ENCODE data around the gene PIK3C2G. TPM values are rescaled to one million over a fixed set of nuclear protein-coding genes. Genes with fewer than 3 reads are reported as not detected.

The PIK3C2G gene
- polyA plus RNA-seq, 1 experiment = not detected

- no peak for TF ChIP-seq CTCF (IDR thresholded peaks at IDR 0.05; ENCODE audit: low read depth, low read length)
- Histone ChIP-seq H3K27ac (ENCODE audit: low read depth, low read length) (no peak overlapping the region), H3K4me3 (ENCODE audit: low read depth, low read length) (no peak overlapping the region), H3K9me3 (ENCODE audit: control insufficient read depth, insufficient read depth, low read length) (no peaks in the 10 kb centered on the region), H3K27me3 (ENCODE audit: control insufficient read depth, insufficient read depth, low read length) (no peaks in the 10 kb centered on the region)
- ChIA-PET POLR2A (no interaction called here), CTCF (no interaction called here)
- DNase-seq (ENCODE audit: low read depth, low spot score) = no peak
Observed at GRCh38 chr12:18591473-18591872, 330.2 kb downstream of the PIK3C2G start.

- no peaks in the 10 kb centered on the region for H3K9me3 ChIP-seq (ENCODE audit: control insufficient read depth, insufficient read depth, low read length)
- no peak for TF ChIP-seq CTCF (IDR thresholded peaks at IDR 0.05; ENCODE audit: low read depth, low read length)
- no peak overlapping the region for H3K27ac ChIP-seq (ENCODE audit: low read depth, low read length)
- H3K27me3 ChIP-seq (ENCODE audit: control insufficient read depth, insufficient read depth, low read length) = no peaks in the 10 kb centered on the region
- POLR2A ChIA-PET = no interaction called here
- DNase-seq (ENCODE audit: low read depth, low spot score) = no peak
- CTCF ChIA-PET = no interaction called here
- no peak overlapping the region for H3K4me3 ChIP-seq (ENCODE audit: low read depth, low read length)
Observed at GRCh38 chr12:18595412-18595811, 334.1 kb downstream of the PIK3C2G start.

GRCh38 chr12:18601962-18602361, 340.6 kb downstream of the PIK3C2G start:
- Histone ChIP-seq H3K27ac (ENCODE audit: low read depth, low read length) (no peak overlapping the region), H3K9me3 (ENCODE audit: control insufficient read depth, insufficient read depth, low read length) (no peaks in the 10 kb centered on the region), H3K27me3 (ENCODE audit: control insufficient read depth, insufficient read depth, low read length) (no peaks in the 10 kb centered on the region), H3K4me3 (ENCODE audit: low read depth, low read length) (no peak overlapping the region)
- no peak for DNase-seq (ENCODE audit: low read depth, low spot score)
- POLR2A ChIA-PET = no interaction called here
- CTCF ChIA-PET = no interaction called here
- TF ChIP-seq CTCF (IDR thresholded peaks at IDR 0.05; ENCODE audit: low read depth, low read length) = no peak

GRCh38 chr12:18612971-18613370, 351.7 kb downstream of the PIK3C2G start:
- Histone ChIP-seq H3K4me3 (ENCODE audit: low read depth, low read length) (no peak overlapping the region), H3K27ac (ENCODE audit: low read depth, low read length) (no peak overlapping the region), H3K27me3 (ENCODE audit: control insufficient read depth, insufficient read depth, low read length) (no peaks in the 10 kb centered on the region), H3K9me3 (ENCODE audit: control insufficient read depth, insufficient read depth, low read length) (no peaks in the 10 kb centered on the region)
- TF ChIP-seq CTCF (IDR thresholded peaks at IDR 0.05; ENCODE audit: low read depth, low read length) = no peak
- POLR2A ChIA-PET = no interaction called here
- CTCF ChIA-PET = no interaction called here
- DNase-seq (ENCODE audit: low read depth, low spot score) = no peak

- Histone ChIP-seq H3K4me3 (ENCODE audit: low read depth, low read length) (no peak overlapping the region), H3K27ac (ENCODE audit: low read depth, low read length) (no peak overlapping the region), H3K9me3 (ENCODE audit: control insufficient read depth, insufficient read depth, low read length) (no peaks in the 10 kb centered on the region), H3K27me3 (ENCODE audit: control insufficient read depth, insufficient read depth, low read length) (no peaks in the 10 kb centered on the region)
- POLR2A ChIA-PET = no interaction called here
- DNase-seq (ENCODE audit: low read depth, low spot score) = no peak
- CTCF ChIA-PET = no interaction called here
- no peak for TF ChIP-seq CTCF (IDR thresholded peaks at IDR 0.05; ENCODE audit: low read depth, low read length)
Observed at GRCh38 chr12:18620986-18621385, 359.7 kb downstream of the PIK3C2G start.
